ENCODE data around the gene TRABD. TPM values are rescaled to one million over a fixed set of nuclear protein-coding genes. Genes with fewer than 3 reads are reported as not detected.

The TRABD gene
- total and polyA plus RNA-seq, 4 experiments from 2014 or later = 51.5 to 126 (median 92.8) TPM

DNA sequence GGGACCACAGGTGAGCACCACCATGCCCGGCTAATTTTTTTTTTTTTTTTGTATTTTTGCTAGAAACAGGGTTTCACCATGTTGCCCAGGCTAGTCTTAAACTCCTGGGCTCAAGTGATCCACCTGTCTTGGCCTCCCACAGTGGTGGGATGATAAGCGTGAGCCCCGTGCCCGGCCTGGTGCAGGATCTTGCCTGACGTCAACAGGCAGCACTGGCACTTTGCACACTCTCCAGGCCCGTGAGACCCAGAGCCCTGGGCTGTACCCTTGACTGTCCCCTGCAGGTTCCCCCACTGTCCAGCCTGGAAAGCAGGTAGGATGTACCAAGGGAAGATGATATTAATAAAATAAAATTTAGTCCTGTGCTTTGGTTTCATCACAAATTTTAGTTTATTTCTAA lies 44.3 kb upstream of the TRABD start:
- H3K4me1 ChIP-seq (ENCODE audit: insufficient read depth, low read length) = no peaks in the 10 kb centered on the region
- ChIA-PET POLR2A (ENCODE audit: partially characterized antibody) (interaction anchor here (0.7 to 1.6 kb wide), 2 partner anchors 10 to 64 kb away, joined by 3 to 4 read pairs; no protein-coding TSS in a partner anchor), CTCF (ENCODE audit: partially characterized antibody) (interaction anchor here (1.6 kb wide), 1 partner anchor 100 kb away, joined by 3 read pairs; no protein-coding TSS in a partner anchor)
- H3K36me3 Mint-ChIP-seq = no peaks in the 10 kb centered on the region
- no peak overlapping the region for H3K27ac ChIP-seq (ENCODE audit: low read depth, low read length)
- H3K27me3 Mint-ChIP-seq = peaks cover 17% of the 10 kb centered on the region in 2 donors
- H3K4me1 Mint-ChIP-seq = no peaks in the 10 kb centered on the region
- H3K27ac Mint-ChIP-seq = no peak overlapping the region
- H3K9me3 ChIP-seq (ENCODE audit: control insufficient read depth in 1 of 2, low read length in 2 of 2) = no peaks in the 10 kb centered on the region
- H3K27me3 ChIP-seq (ENCODE audit: insufficient read depth, low read length) = no peaks in the 10 kb centered on the region
- intact Hi-C loops (cut with micrococcal nuclease) = no loop called here
- H3K36me3 ChIP-seq (ENCODE audit: insufficient read depth, low read length) = no peaks in the 10 kb centered on the region
- H3K4me3 Mint-ChIP-seq = no peak overlapping the region
- H3K4me3 ChIP-seq (ENCODE audit: low read length in 2 of 2) = no peak overlapping the region
- DNase-seq = no peak
- no peaks in the 10 kb centered on the region for H3K9me3 Mint-ChIP-seq

DNA sequence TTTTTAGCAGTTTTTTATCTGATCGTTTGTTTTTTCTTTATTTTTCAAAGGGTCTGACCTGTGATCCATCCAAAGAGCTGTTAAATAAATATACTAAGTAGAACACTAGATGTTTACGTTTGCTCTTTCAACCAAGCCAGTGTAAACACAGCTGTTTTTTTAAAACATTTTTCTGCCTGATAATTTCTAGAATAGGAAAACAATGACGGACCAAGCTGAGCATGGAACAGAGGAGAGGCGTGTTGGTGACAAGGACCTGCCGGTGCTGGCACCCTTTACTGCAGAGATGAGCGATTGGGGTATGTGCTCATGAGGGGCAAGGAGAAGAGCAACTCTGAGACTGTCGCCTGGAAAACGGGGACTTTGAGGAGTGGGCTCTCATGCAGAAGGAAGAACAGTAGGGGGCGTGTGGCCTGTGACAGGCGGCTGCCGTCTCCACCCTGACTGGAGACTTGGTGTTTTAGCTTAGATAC lies 43.8 kb upstream of the TRABD start:
- DNase-seq = no peak
- H3K36me3 Mint-ChIP-seq = no peaks in the 10 kb centered on the region
- no peak overlapping the region for H3K27ac ChIP-seq (ENCODE audit: low read depth, low read length)
- H3K4me1 ChIP-seq (ENCODE audit: insufficient read depth, low read length) = no peaks in the 10 kb centered on the region
- no peak overlapping the region for H3K4me3 ChIP-seq (ENCODE audit: low read length in 2 of 2)
- H3K4me1 Mint-ChIP-seq = peaks cover 0 to 3% (median 0%) of the 10 kb centered on the region in 4 donors
- no peak overlapping the region for H3K4me3 Mint-ChIP-seq
- H3K27ac Mint-ChIP-seq = no peak overlapping the region
- POLR2A ChIA-PET (ENCODE audit: partially characterized antibody) = interaction anchor here (0.7 to 1.6 kb wide), 2 partner anchors 9 to 64 kb away, joined by 3 to 4 read pairs; no protein-coding TSS in a partner anchor
- no peaks in the 10 kb centered on the region for H3K9me3 Mint-ChIP-seq
- H3K9me3 ChIP-seq (ENCODE audit: control insufficient read depth in 1 of 2, low read length in 2 of 2) = no peaks in the 10 kb centered on the region
- intact Hi-C loops (cut with micrococcal nuclease) = no loop called here
- no peaks in the 10 kb centered on the region for H3K36me3 ChIP-seq (ENCODE audit: insufficient read depth, low read length)
- H3K27me3 Mint-ChIP-seq = peaks cover 15% of the 10 kb centered on the region in 2 donors
- no peaks in the 10 kb centered on the region for H3K27me3 ChIP-seq (ENCODE audit: insufficient read depth, low read length)
- CTCF ChIA-PET (ENCODE audit: partially characterized antibody) = interaction anchor here (1.6 kb wide), 1 partner anchor 99 kb away, joined by 3 read pairs; no protein-coding TSS in a partner anchor

DNA sequence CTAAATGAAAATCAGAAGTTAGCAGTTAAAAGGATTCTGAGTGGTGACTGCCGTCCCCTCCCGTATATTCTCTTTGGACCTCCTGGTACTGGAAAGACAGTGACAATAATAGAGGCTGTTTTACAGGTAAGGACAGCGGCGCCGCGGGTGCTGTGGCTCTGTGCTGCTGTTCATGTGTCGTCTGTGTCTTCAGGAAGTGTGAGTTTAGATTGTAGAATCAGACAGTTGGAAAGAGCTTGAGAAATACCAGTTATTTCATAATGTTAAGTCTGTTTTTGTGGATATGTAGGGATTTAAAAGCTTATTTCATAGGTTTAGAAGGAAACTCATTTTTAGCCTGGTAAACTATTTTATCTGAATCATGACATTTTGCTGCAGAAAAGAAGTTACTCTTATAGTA lies 42.6 kb upstream of the TRABD start:
- H3K4me1 Mint-ChIP-seq = peaks cover 0 to 4% (median 0%) of the 10 kb centered on the region in 4 donors
- H3K4me3 Mint-ChIP-seq = no peak overlapping the region
- H3K36me3 Mint-ChIP-seq = no peaks in the 10 kb centered on the region
- POLR2A ChIA-PET (ENCODE audit: partially characterized antibody) = no interaction called here
- no peaks in the 10 kb centered on the region for H3K27me3 ChIP-seq (ENCODE audit: insufficient read depth, low read length)
- no peak for DNase-seq
- no peaks in the 10 kb centered on the region for H3K4me1 ChIP-seq (ENCODE audit: insufficient read depth, low read length)
- intact Hi-C loops (cut with micrococcal nuclease) = no loop called here
- H3K36me3 ChIP-seq (ENCODE audit: insufficient read depth, low read length) = no peaks in the 10 kb centered on the region
- no peak overlapping the region for H3K27ac ChIP-seq (ENCODE audit: low read depth, low read length)
- H3K9me3 ChIP-seq (ENCODE audit: control insufficient read depth in 1 of 2, low read length in 2 of 2) = no peaks in the 10 kb centered on the region
- peak overlapping the region in 1 of 7 donors; percentile 4 for H3K27ac Mint-ChIP-seq
- no peaks in the 10 kb centered on the region for H3K9me3 Mint-ChIP-seq
- CTCF ChIA-PET (ENCODE audit: partially characterized antibody) = interaction anchor here (1.6 kb wide), 1 partner anchor 98 kb away, joined by 3 read pairs; no protein-coding TSS in a partner anchor
- H3K27me3 Mint-ChIP-seq = peaks cover 10 to 12% of the 10 kb centered on the region in 2 donors
- no peak overlapping the region for H3K4me3 ChIP-seq (ENCODE audit: low read length in 2 of 2)

DNA sequence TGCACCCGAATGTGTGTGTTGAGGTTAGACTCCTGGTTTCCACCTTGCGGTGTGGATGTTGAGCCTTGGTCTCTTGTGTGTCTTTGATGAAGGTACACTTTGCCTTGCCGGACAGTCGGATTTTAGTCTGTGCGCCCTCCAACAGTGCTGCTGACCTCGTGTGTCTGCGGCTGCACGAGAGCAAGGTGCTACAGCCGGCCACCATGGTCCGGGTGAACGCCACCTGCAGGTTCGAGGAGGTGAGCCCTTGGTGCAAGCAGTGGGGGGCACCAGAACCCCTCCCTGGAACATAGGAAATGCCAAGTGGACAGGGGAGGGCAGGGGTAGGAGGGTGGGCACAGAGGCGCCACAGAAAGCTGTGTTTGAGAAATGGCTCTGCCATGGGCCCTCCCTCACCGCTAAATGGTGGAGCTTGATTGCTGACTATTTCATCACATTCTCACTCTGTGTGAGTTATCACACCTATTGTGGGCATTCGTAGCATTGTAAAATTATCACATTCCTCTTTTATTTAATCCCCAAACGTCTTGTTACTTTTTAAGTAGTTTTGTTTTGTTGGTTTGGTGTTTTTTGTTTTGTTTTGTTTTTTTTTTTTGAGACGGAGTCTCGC lies 41.6 kb upstream of the TRABD start:
- no peaks in the 10 kb centered on the region for H3K36me3 ChIP-seq (ENCODE audit: insufficient read depth, low read length)
- intact Hi-C loops (cut with micrococcal nuclease) = no loop called here
- H3K27me3 Mint-ChIP-seq = peaks cover 8 to 11% of the 10 kb centered on the region in 2 donors
- H3K27me3 ChIP-seq (ENCODE audit: insufficient read depth, low read length) = no peaks in the 10 kb centered on the region
- ChIA-PET CTCF (ENCODE audit: partially characterized antibody) (no interaction called here), POLR2A (ENCODE audit: partially characterized antibody) (no interaction called here)
- no peak overlapping the region for H3K4me3 ChIP-seq (ENCODE audit: low read length in 2 of 2)
- H3K4me1 ChIP-seq (ENCODE audit: insufficient read depth, low read length) = no peaks in the 10 kb centered on the region
- no peak for DNase-seq
- H3K4me3 Mint-ChIP-seq = no peak overlapping the region
- no peaks in the 10 kb centered on the region for H3K36me3 Mint-ChIP-seq
- H3K27ac ChIP-seq (ENCODE audit: low read depth, low read length) = no peak overlapping the region
- H3K9me3 ChIP-seq (ENCODE audit: control insufficient read depth in 1 of 2, low read length in 2 of 2) = no peaks in the 10 kb centered on the region
- no peaks in the 10 kb centered on the region for H3K9me3 Mint-ChIP-seq
- peaks cover 0 to 4% (median 0%) of the 10 kb centered on the region in 4 donors for H3K4me1 Mint-ChIP-seq
- H3K27ac Mint-ChIP-seq = no peak overlapping the region

DNA sequence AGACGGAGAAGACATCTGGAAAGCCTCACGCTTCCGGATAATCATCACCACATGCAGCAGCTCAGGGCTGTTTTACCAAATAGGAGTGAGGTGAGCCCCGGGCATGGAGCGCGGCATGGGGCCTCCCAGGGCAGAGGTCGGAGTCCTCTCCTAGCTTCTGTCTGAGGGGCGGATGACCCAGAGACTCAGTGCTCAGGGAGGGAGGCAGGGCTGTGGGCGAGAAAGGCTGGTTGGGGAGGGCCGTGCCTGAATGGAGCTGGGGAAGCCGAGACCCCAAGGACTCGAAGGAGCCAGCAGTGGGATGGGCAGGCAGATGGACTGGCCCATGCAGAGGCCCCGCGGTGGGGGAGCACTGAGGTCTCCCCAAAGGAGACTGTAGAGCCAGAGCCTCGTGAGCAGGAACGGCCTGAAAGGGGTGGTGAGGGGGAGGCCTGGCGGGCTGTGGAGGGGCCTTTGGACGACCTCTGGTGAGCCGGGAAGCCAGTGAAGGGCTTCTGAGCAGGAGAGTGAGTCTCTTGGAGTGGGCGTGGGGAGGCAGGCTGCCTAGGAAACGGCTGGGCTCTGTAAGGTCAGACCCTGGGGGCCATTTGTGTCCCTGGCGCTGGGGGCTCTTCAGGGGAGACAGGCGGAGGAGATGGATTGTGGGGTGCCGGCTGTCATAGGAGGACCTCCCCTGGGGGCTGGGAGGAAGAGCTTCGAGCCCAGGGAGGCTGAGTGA lies 39.8 kb upstream of the TRABD start:
- H3K4me1 ChIP-seq (ENCODE audit: insufficient read depth, low read length) = no peaks in the 10 kb centered on the region
- intact Hi-C loops (cut with micrococcal nuclease) = loop anchor here (5.0 kb wide), 1 partner anchor 196 kb away; the partner anchor contains the start of gene PPP6R2
- H3K9me3 Mint-ChIP-seq = no peaks in the 10 kb centered on the region
- H3K27ac ChIP-seq (ENCODE audit: low read depth, low read length) = no peak overlapping the region
- H3K27me3 ChIP-seq (ENCODE audit: insufficient read depth, low read length) = no peaks in the 10 kb centered on the region
- no peak overlapping the region for H3K27ac Mint-ChIP-seq
- H3K36me3 Mint-ChIP-seq = no peaks in the 10 kb centered on the region
- ChIA-PET CTCF (ENCODE audit: partially characterized antibody) (interaction anchor here (1.0 kb wide), 1 partner anchor 65 kb away, joined by 3 read pairs; no protein-coding TSS in a partner anchor), POLR2A (ENCODE audit: partially characterized antibody) (no interaction called here)
- DNase-seq = no peak
- no peak overlapping the region for H3K4me3 Mint-ChIP-seq
- peaks cover 5 to 6% of the 10 kb centered on the region in 2 donors for H3K27me3 Mint-ChIP-seq
- no peaks in the 10 kb centered on the region for H3K36me3 ChIP-seq (ENCODE audit: insufficient read depth, low read length)
- H3K4me1 Mint-ChIP-seq = peaks cover 0 to 4% (median under 1%) of the 10 kb centered on the region in 4 donors
- no peak overlapping the region for H3K4me3 ChIP-seq (ENCODE audit: low read length in 2 of 2)
- H3K9me3 ChIP-seq (ENCODE audit: control insufficient read depth in 1 of 2, low read length in 2 of 2) = no peaks in the 10 kb centered on the region

DNA sequence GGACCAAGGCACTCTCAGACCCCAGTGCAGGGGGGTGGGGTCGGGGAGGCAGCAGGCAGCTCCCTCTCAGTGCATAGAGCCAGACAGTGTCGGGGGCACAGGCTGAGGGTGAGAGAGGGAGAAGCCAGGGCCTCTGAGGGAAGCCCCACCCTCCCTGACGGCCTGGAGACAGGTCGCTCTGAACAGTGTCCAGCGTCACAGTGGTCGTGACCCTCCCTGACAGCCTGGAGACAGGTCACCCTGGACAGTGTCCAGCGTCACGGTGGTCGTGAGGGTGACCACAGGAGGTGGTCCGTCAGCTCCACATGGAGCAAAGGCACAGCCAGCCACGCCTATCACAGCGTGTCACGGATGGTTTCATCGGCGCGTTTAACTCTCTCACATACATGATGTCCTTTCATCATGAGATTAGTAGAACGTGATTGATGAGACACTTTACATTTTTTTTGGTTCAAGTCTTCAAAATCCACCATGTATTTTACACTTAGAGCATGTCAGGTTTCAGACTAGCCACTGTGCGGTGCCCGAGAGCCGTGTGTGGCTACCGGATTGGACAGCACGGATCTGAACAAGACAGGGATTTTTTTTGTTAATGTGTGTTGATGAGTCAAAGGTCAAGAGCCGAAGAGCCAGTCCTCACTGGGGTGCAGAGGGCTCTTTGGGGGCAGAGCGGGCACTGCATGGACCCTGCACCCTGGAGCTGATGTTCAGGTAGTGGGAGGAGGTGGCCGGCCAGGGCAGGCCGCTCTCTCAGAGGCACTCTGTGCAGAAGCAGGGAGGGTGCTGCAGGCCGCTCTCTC lies 39.1 kb upstream of the TRABD start:
- no peak for DNase-seq
- H3K4me1 Mint-ChIP-seq = peaks cover 0 to 4% (median under 1%) of the 10 kb centered on the region in 4 donors
- no peak overlapping the region for H3K4me3 Mint-ChIP-seq
- Histone ChIP-seq H3K27me3 (ENCODE audit: insufficient read depth, low read length) (no peaks in the 10 kb centered on the region), H3K4me1 (ENCODE audit: insufficient read depth, low read length) (no peaks in the 10 kb centered on the region), H3K27ac (ENCODE audit: low read depth, low read length) (no peak overlapping the region), H3K9me3 (ENCODE audit: control insufficient read depth in 1 of 2, low read length in 2 of 2) (no peaks in the 10 kb centered on the region), H3K4me3 (ENCODE audit: low read length in 2 of 2) (no peak overlapping the region), H3K36me3 (ENCODE audit: insufficient read depth, low read length) (no peaks in the 10 kb centered on the region)
- H3K9me3 Mint-ChIP-seq = no peaks in the 10 kb centered on the region
- intact Hi-C loops (cut with micrococcal nuclease) = loop anchor here (5.0 kb wide), 1 partner anchor 196 kb away; the partner anchor contains the start of gene PPP6R2
- H3K27me3 Mint-ChIP-seq = peaks cover 5 to 6% of the 10 kb centered on the region in 2 donors
- H3K36me3 Mint-ChIP-seq = no peaks in the 10 kb centered on the region
- peak overlapping the region in 1 of 7 donors; percentile 13 for H3K27ac Mint-ChIP-seq
- POLR2A ChIA-PET (ENCODE audit: partially characterized antibody) = no interaction called here
- CTCF ChIA-PET (ENCODE audit: partially characterized antibody) = interaction anchor here (1.0 kb wide), 1 partner anchor 65 kb away, joined by 3 read pairs; no protein-coding TSS in a partner anchor
